ENCODE data around the gene TMEM40. TPM values are rescaled to one million over a fixed set of nuclear protein-coding genes. Genes with fewer than 3 reads are reported as not detected.

The TMEM40 gene
- total RNA-seq, 4 donors from 2014 or later = not detected

DNA sequence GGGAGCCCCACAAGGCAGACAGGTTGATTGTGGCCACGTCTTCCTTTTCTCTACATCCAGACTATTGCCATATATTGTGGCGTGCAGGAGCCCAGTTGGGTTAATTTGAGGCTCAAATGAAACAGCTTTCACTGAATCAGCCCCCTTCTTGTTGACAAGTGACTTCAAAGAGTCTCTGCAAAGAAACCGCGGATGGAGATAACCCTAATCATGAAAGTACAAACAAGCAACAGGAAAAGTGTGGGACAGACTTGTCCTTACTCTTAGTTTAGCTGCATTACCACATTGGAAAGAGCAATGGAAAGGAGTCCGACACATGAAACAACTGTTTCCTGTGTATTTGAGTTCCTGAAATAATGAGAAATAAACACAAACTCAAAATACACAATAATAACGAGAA is 3.3 kb downstream of the TMEM40 start:
- ATAC-seq (ENCODE audit: low FRiP score) (no peak), DNase-seq (ENCODE audit: low spot score) (no peak)
- TF ChIP-seq, protein P1, sequence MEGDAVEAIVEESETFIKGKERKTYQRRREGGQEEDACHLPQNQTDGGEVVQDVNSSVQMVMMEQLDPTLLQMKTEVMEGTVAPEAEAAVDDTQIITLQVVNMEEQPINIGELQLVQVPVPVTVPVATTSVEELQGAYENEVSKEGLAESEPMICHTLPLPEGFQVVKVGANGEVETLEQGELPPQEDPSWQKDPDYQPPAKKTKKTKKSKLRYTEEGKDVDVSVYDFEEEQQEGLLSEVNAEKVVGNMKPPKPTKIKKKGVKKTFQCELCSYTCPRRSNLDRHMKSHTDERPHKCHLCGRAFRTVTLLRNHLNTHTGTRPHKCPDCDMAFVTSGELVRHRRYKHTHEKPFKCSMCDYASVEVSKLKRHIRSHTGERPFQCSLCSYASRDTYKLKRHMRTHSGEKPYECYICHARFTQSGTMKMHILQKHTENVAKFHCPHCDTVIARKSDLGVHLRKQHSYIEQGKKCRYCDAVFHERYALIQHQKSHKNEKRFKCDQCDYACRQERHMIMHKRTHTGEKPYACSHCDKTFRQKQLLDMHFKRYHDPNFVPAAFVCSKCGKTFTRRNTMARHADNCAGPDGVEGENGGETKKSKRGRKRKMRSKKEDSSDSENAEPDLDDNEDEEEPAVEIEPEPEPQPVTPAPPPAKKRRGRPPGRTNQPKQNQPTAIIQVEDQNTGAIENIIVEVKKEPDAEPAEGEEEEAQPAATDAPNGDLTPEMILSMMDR (IDR thresholded peaks at IDR 0.05) = no peak

DNA sequence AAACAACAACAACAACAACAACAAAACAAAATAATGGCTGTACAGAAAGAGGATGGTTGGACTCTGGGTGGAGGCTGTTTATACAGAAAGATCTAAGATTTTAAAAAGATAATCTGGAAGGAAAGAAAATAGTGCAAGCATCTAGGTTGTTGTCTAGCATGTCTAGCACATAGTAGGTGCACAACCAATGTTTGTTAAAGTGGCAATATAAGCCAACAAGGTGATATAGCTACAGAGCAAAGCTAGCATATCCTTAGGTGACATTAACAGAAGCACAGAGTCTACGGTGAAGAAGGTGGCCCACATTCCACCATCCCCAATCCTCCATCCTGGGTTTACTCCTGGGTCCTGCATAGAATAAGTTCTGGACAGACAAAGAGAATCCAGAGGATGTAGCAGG is 4.7 kb downstream of the TMEM40 start:
- DNase-seq (ENCODE audit: low spot score) = no peak
- TF ChIP-seq, protein P1 (IDR thresholded peaks at IDR 0.05) = no peak
- ATAC-seq (ENCODE audit: low FRiP score) = no peak

DNA sequence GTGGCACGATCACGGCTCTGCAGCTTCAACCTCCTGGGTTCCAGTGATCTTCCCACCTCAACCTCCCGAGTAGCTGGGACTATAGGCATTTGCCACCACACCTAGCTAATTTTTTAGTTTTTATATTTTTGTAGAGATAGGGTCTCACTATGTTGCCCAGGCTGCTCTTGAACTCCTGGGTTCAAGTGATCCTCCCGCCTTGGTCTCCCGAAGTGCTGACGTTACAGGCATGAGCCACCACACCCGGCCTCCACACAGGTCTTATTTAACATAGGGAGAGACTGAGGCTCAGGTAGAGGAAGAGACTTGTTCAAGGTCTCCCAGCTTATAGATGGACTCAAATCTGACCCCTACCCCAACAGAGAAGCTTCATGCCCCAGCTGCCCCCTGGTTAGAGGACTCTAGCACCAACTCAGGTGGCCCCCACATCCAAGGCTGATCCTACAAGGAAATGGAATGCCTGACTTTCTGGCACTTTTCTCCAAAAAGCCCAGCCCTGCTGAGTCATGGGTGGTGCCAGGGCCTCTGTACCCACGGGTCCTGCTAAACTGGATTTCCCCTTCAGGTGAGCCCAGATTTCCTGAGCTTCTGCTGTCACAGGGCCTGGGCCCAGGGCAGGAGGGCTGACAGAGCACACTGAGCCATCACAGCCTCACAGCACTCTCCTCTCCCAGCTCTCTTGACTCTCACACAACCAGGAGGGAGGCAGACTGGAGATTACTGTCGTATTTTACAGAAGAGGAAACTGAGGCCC is 5.6 kb downstream of the TMEM40 start:
- DNase-seq (ENCODE audit: low spot score) = no peak
- ATAC-seq (ENCODE audit: low FRiP score) = no peak
- TF ChIP-seq, protein P1 (IDR thresholded peaks at IDR 0.05) = no peak

DNA sequence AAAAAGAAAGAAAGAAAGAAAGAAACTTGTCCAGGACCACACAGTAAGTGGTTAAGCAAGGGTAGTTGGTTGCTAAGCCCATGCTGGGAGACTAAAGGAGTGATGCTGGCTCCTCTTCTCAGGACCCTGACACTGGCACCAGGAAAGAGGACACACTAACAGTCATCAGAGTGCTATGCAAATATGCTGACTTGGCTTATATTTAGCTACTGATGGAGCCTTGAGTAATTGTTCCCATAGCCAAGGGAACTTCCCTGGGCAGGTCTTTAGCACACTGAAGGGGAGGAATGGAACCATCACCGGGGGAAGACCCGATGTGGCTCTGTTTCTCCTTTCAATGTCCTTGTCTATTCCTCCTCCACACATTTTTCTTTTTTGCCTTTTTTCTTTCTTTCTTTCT is 6.2 kb downstream of the TMEM40 start:
- DNase-seq (ENCODE audit: low spot score) (no peak), ATAC-seq (ENCODE audit: low FRiP score) (no peak)
- TF ChIP-seq, protein P1 (IDR thresholded peaks at IDR 0.05) = no peak

DNA sequence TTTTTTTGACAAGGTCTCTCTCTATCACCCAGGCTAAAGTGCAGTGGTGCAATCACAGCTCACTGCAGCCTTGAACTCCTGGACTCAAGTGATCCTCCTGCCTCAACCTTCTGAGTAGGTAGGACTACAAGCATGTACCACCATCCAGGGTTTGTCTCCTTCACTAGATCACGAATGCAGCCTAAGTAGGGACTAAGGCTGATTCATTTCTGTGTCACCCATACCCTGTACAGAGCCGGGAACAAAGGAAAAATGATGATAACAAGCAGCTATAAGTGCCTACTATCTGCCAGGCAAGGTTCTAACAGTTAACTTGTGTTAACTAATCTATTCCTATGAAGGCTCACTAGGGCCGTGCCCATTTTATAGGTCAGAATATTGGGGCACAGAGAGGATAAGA is 7.0 kb downstream of the TMEM40 start:
- no peak for ATAC-seq (ENCODE audit: low FRiP score)

DNA sequence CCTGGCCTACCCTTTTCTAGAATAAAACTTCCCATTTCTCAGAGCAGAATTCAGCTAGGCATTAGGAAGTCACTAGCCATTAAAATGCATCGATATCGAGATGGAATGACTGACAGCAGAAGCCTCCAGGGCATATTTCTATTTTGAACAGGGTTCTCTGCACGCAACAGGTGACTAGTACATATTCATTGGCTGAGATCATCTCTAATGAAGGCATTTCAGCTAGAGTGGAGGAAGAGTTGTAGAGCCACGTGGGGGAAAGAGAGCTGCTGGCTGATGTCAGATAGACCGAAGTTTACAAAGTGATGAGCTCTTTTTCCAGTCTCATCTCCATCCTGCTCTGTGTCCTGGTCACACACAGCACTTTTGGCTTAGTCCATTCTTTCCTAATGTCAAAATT is 7.5 kb downstream of the TMEM40 start:
- ATAC-seq (ENCODE audit: low FRiP score) (no peak), DNase-seq (ENCODE audit: low spot score) (no peak)
- TF ChIP-seq, protein P1 (IDR thresholded peaks at IDR 0.05) = no peak

More for the DNA sequence above, 7.0 kb downstream of the TMEM40 start:
- DNase-seq (ENCODE audit: low spot score) = no peak
- TF ChIP-seq, protein P1 (IDR thresholded peaks at IDR 0.05) = no peak

DNA sequence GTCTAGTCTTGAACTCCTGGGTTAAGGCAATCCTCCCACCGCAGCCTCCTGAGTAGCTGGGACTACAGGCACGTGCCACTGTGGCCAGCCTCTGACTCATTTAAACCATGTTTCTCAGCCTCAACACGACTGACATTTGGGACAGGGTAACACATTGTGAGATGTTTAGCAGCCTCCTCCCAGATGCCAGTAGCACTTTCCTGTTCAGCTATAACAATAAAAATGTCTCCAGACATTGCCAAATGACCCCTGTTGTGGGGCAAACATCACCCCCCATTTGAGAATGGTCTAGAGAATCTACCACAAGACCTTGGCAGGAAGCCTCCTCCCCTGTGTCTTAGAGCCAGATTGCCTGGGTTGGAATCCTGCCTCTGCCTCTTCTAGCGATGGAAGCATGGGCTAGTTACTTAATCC is 8.4 kb downstream of the TMEM40 start:
- TF ChIP-seq, protein P1 (IDR thresholded peaks at IDR 0.05) = no peak
- DNase-seq (ENCODE audit: low spot score) (no peak), ATAC-seq (ENCODE audit: low FRiP score) (no peak)
